SH-SY5Y (cell line): ENCODE measurements around the gene IGSF8.

Experiments used
- GATA2 ChIP-seq: IDR thresholded peaks from 2 replicates; pipeline ENCODE4 v1.6.1; 2011; ENCODE audit warnings: mild to moderate bottlenecking, low read depth, low read length
- GATA3 ChIP-seq: IDR thresholded peaks from 2 replicates; pipeline ENCODE4 v1.6.1; 2011; ENCODE audit warnings: low read depth, mild to moderate bottlenecking, low read length, moderate library complexity

DNA sequence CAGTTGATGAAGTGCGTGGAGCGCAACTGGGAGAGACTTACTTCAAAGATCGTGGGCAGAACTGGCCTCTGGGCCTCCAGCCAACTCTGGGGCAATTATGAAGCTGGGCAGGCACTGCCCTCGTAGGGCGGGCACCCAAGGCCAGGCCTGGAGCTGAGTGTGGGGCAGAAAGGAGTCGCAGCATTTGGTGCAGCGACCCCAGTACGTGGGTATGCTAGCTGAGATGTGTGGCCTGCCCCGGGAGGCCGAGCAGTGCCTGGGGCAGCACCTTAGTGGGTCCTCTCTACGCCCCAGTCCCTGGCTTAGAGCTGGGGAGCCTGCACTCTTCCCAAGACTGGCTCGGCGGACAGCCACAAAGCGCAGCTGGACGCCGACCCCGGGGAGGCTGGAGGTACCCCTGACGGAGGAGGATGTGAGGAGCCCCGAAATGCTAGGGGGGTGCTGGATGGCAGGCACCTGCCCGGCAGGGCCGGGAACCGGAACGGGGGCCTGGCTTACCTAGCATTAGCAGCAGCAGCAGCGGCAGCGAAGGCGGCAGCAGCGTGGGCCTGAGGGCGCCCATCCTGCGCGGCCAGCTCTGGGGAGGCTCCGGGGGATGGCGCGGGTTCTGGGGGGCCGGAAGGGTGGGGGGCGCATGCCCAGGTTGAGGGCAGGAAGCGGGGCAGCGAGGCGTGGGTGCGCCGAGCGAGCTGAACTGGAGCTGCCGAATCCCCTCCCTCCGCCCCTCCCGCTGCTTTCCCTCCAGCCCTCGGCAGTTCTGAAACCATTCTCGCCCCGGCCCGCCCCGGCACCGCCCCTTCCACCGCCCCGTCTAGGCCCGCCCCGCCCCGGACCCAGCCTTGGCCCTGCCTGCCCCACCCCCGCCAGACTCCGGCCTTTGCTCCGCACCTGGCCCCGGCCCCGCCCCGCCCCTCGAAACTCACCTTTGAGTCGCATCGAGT is at the start of gene IGSF8:
- TF ChIP-seq GATA2 (no peak), GATA3 (no peak)
